Naive B cell (primary cell): ENCODE results near the gene CDHR5. TPM values are rescaled to one million over a fixed set of nuclear protein-coding genes. Genes with fewer than 3 reads are reported as not detected.
"Not testable (repeated sequence)": the region's sequence is repeated elsewhere in the genome, so short reads cannot be mapped to it uniquely, and the experiment has no call there.

Experiments
- ATAC-seq, 2 donors: fragments of 150-1000 bp; cut with Tn5 transposase; 2 replicates each; pipeline ENCODE4 v1.10.0; 2021; ENCODE audit warnings: low read depth in 2 of 2, mild to moderate bottlenecking in 2 of 2, moderate library complexity in 2 of 2
- DNase-seq: peaks from one replicate; pipeline ENCODE4 v3.0.0; 2022
- H3K27ac Mint-ChIP-seq, 6 donors: one replicate each; pipeline ENCODE4 v1.8.0; 2020 to 2022; ENCODE audit warnings: mild to moderate bottlenecking in 6 of 6, mixed read lengths in 6 of 6, moderate library complexity in 5 of 6, inconsistent platforms in 2 of 6
- H3K27me3 Mint-ChIP-seq, 3 donors: one replicate each; pipeline ENCODE4 v1.8.0; 2021 to 2022; ENCODE audit warnings: mixed read lengths in 3 of 3, mild to moderate bottlenecking in 1 of 3
- H3K36me3 Mint-ChIP-seq, 2 donors: one replicate each; pipeline ENCODE4 v1.8.0; 2020 to 2022; ENCODE audit warnings: mixed read lengths in 2 of 2, inconsistent platforms in 1 of 2, mild to moderate bottlenecking in 1 of 2
- H3K4me1 Mint-ChIP-seq, 3 donors: one replicate each; pipeline ENCODE4 v1.8.0; 2020 to 2022; ENCODE audit warnings: mixed read lengths in 3 of 3, inconsistent platforms in 1 of 3, mild to moderate bottlenecking in 1 of 3, moderate library complexity in 1 of 3
- H3K4me3 Mint-ChIP-seq, 8 donors: one replicate each; pipeline ENCODE4 v1.8.0; 2020 to 2022; ENCODE audit warnings: mild to moderate bottlenecking in 8 of 8, mixed read lengths in 8 of 8, moderate library complexity in 8 of 8, inconsistent platforms in 2 of 8
- H3K9me3 Mint-ChIP-seq, 7 donors: one replicate each; pipeline ENCODE4 v1.8.0; 2020 to 2022; ENCODE audit warnings: mixed read lengths in 7 of 7, mild to moderate bottlenecking in 5 of 7, inconsistent platforms in 2 of 7, moderate library complexity in 1 of 7
- polyA plus RNA-seq, 6 donors: library from polyadenylated mRNA; unstranded; fragments of 300-500 nt; fragmentation: Illumina TruSeq; gene quantifications; one replicate each; pipeline ENCODE4 v1.2.3, GENCODE V29; 2021; ENCODE audit warnings: low read depth in 6 of 6

CDHR5 gene
- polyA plus RNA-seq, 6 donors from 2014 or later = not detected

GRCh38 chr11:655036-655726 lies 30.4 kb upstream of the CDHR5 start:
- Mint-ChIP-seq H3K27me3 (no peaks in the 10 kb centered on the region), H3K9me3 (no peaks in the 10 kb centered on the region), H3K4me3 (no peak overlapping the region), H3K4me1 (no peaks in the 10 kb centered on the region), H3K27ac (peak overlapping the region in 1 of 6 donors; percentile 33), H3K36me3 (no peaks in the 10 kb centered on the region)
- DNase-seq = no peak
- no peak for ATAC-seq

GRCh38 chr11:654444-654843 lies 29.7 kb upstream of the CDHR5 start:
- H3K4me3 Mint-ChIP-seq, H3K27me3 Mint-ChIP-seq, ATAC-seq, H3K36me3 Mint-ChIP-seq, DNase-seq, H3K4me1 Mint-ChIP-seq, H3K27ac Mint-ChIP-seq, H3K9me3 Mint-ChIP-seq: not testable (repeated sequence)

DNA sequence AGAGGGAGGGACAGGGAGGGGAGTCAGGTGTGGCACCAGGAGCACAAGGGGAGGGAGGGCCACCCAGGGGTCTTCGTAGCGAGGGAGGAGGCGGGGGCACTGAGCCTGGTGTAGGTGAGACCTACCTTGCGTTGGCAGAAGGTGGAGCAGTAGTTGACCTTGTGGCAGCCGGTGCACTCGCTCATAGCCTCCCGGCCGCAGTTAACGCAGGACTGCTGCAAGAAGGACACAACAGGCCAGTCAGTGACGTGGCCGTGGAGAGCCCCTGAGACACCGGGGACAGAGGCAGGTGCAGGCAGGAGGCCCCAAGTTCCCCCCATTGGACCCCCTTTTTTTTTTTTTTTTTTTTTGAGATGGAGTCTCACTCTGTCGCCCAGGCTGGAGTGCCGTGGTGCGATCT lies 29.1 kb upstream of the CDHR5 start:
- no peak for ATAC-seq
- Mint-ChIP-seq H3K4me3 (no peak overlapping the region), H3K36me3 (no peaks in the 10 kb centered on the region), H3K9me3 (no peaks in the 10 kb centered on the region), H3K27me3 (no peaks in the 10 kb centered on the region), H3K27ac (no peak overlapping the region), H3K4me1 (no peaks in the 10 kb centered on the region)
- no peak for DNase-seq

GRCh38 chr11:653136-653535 lies 28.4 kb upstream of the CDHR5 start:
- ATAC-seq, H3K27me3 Mint-ChIP-seq: not testable (repeated sequence)

GRCh38 chr11:650482-650881 lies 25.7 kb upstream of the CDHR5 start:
- ATAC-seq (no peak), DNase-seq (no peak)
- no peak overlapping the region for H3K27ac Mint-ChIP-seq
- peaks cover 0 to 3% of the 10 kb centered on the region in 2 donors for H3K36me3 Mint-ChIP-seq
- peaks cover 0 to 9% (median 4%) of the 10 kb centered on the region in 3 donors for H3K4me1 Mint-ChIP-seq
- H3K9me3 Mint-ChIP-seq = no peaks in the 10 kb centered on the region
- no peak overlapping the region for H3K4me3 Mint-ChIP-seq
- H3K27me3 Mint-ChIP-seq = no peaks in the 10 kb centered on the region

More at GRCh38 chr11:653136-653535, 28.4 kb upstream of the CDHR5 start:
- not testable (repeated sequence) for H3K4me1 Mint-ChIP-seq, H3K9me3 Mint-ChIP-seq, DNase-seq, H3K36me3 Mint-ChIP-seq, H3K4me3 Mint-ChIP-seq
- H3K27ac Mint-ChIP-seq = peak overlapping the region in 1 of 6 donors; percentile 16

DNA sequence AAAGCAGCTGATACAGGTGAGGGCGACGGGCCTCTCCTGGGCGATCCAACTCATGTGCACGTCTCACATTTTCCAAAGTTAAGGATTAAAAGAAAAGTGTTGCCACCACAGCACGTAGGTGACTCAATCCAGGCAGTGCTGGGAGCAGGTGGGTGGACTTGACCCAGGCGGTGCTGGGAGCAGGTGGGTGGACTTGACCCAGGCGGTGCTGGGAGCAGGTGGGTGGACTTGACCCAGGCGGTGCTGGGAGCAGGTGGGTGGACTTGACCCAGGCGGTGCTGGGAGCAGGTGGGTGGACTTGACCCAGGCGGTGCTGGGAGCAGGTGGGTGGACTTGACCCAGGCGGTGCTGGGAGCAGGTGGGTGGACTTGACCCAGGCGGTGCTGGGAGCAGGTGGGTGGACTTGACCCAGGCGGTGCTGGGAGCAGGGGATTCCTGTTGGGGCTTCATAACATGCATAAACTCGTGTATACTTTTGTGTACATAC lies 23.0 kb upstream of the CDHR5 start:
- not testable (repeated sequence) for H3K27ac Mint-ChIP-seq, H3K27me3 Mint-ChIP-seq, H3K36me3 Mint-ChIP-seq, DNase-seq, H3K4me1 Mint-ChIP-seq, ATAC-seq, H3K9me3 Mint-ChIP-seq
- peak overlapping the region in 1 of 8 donors; percentile 20 for H3K4me3 Mint-ChIP-seq

DNA sequence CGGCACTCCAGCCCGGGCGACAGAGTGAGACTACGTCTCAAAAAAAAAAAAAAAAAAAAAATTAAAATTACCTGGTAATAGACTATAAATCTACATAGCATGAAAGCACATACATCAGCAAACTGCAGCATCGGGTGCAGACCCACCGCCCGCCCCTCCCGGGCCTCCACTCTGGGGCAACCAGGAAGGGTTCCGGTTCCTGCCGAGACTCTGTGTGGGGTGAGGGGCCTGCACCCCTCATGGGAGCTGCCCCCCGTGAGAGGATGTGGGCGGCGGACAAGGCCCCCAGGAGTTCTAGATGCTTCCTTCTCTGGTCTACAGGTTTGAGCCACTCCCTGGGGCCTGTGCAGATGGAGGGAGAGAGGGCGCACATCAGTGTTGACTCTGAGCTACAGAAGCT lies 21.5 kb upstream of the CDHR5 start:
- peak overlapping the region in 1 of 6 donors; percentile 30 for H3K27ac Mint-ChIP-seq
- peaks cover 0 to 3% of the 10 kb centered on the region in 2 donors for H3K36me3 Mint-ChIP-seq
- peak overlapping the region in 1 of 8 donors; percentile 16 for H3K4me3 Mint-ChIP-seq
- no peaks in the 10 kb centered on the region for H3K9me3 Mint-ChIP-seq
- H3K4me1 Mint-ChIP-seq = peaks cover 0 to 10% (median 8%) of the 10 kb centered on the region in 3 donors
- DNase-seq (no peak), ATAC-seq (no peak)
- no peaks in the 10 kb centered on the region for H3K27me3 Mint-ChIP-seq

- Mint-ChIP-seq H3K4me3 (peak overlapping the region in 1 of 8 donors; percentile 28), H3K27ac (peak overlapping the region in 2 of 6 donors; percentile 71 to 83), H3K4me1 (peaks cover 2 to 12% (median 8%) of the 10 kb centered on the region in 3 donors), H3K36me3 (peaks cover 0 to 3% of the 10 kb centered on the region in 2 donors), H3K27me3 (peaks cover 0 to 3% (median 3%) of the 10 kb centered on the region in 3 donors), H3K9me3 (no peaks in the 10 kb centered on the region)
- ATAC-seq (no peak), DNase-seq (no peak)
Observed at GRCh38 chr11:645536-645935, 20.8 kb upstream of the CDHR5 start.

DNA sequence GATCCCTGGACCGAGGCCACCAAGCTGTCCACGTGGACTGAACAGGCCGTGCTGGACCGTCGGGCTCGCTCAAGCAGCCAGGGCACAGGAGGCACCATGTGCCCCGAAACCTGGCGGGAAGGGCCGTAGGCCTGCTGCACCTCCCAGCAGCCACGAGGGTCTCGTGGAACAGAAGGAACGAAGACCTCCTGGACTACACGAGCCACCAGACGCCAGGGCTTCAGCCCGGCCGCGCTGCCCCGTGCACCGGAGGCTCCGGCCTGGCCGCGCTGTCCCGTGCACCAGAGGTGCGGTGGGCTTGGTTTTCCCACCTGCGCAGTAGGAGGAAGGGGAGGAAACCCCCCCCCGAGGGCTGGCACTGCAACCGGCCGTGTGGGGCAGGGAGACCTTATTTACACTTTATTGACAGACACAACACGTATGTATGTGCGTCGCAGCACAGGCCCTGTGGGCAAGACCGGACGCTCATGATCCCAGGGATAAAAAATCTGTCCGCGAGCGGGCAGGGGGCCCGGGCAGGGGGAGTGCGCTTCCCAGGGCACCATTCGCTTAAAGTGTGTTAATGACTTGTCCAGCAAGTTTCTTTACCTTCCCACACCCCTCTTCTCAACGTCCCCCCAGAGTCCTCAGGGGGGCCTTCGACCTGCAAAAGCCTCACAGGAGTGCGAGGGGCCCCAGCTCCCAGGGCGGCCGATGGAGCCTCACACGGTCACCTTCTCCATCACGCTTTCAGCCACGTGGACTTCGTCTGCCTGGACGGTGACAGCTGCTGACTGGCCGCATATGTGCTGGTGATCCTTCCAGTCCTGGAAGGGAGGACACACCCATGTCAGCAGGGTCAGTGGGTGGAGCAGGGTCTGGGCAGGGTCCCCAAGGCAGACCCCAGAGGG lies 19.3 kb upstream of the CDHR5 start:
- ATAC-seq = no peak
- no peak overlapping the region for H3K4me3 Mint-ChIP-seq
- H3K27ac Mint-ChIP-seq = no peak overlapping the region
- H3K9me3 Mint-ChIP-seq = no peaks in the 10 kb centered on the region
- H3K27me3 Mint-ChIP-seq = peaks cover 4 to 8% (median 8%) of the 10 kb centered on the region in 3 donors
- no peak for DNase-seq
- H3K36me3 Mint-ChIP-seq = peaks cover 0 to 3% of the 10 kb centered on the region in 2 donors
- peaks cover 8 to 15% (median 13%) of the 10 kb centered on the region in 3 donors for H3K4me1 Mint-ChIP-seq

GRCh38 chr11:643366-643765 lies 18.6 kb upstream of the CDHR5 start:
- peaks cover 11 to 19% (median 13%) of the 10 kb centered on the region in 3 donors for H3K4me1 Mint-ChIP-seq
- peaks cover 8 to 15% (median 8%) of the 10 kb centered on the region in 3 donors for H3K27me3 Mint-ChIP-seq
- ATAC-seq = no peak

GRCh38 chr11:641806-642370 lies 17.1 kb upstream of the CDHR5 start:
- ATAC-seq (no peak), DNase-seq (no peak)
- H3K9me3 Mint-ChIP-seq = no peaks in the 10 kb centered on the region
- no peak overlapping the region for H3K27ac Mint-ChIP-seq
- peaks cover 0 to 8% of the 10 kb centered on the region in 2 donors for H3K36me3 Mint-ChIP-seq
- peaks cover 8 to 26% (median 18%) of the 10 kb centered on the region in 3 donors for H3K27me3 Mint-ChIP-seq
- H3K4me1 Mint-ChIP-seq = peaks cover 18 to 25% (median 18%) of the 10 kb centered on the region in 3 donors
- H3K4me3 Mint-ChIP-seq = no peak overlapping the region

More at GRCh38 chr11:643366-643765, 18.6 kb upstream of the CDHR5 start:
- DNase-seq = no peak
- Mint-ChIP-seq H3K36me3 (no peaks in the 10 kb centered on the region), H3K27ac (no peak overlapping the region), H3K4me3 (no peak overlapping the region), H3K9me3 (no peaks in the 10 kb centered on the region)

GRCh38 chr11:640021-640706 lies 15.4 kb upstream of the CDHR5 start:
- H3K9me3 Mint-ChIP-seq = no peaks in the 10 kb centered on the region
- H3K4me1 Mint-ChIP-seq = peaks cover 15 to 18% (median 15%) of the 10 kb centered on the region in 3 donors
- DNase-seq = peak; percentile 29
- ATAC-seq = peak; percentile 66
- peaks cover 0 to 8% of the 10 kb centered on the region in 2 donors for H3K36me3 Mint-ChIP-seq
- H3K27me3 Mint-ChIP-seq = peaks cover 8 to 39% (median 29%) of the 10 kb centered on the region in 3 donors
- H3K27ac Mint-ChIP-seq = peak overlapping the region in 3 of 6 donors; percentile 76 to 82 (median 76)
- peak overlapping the region; percentile 69 to 86 (median 75) for H3K4me3 Mint-ChIP-seq
